GM13976 (cell line): Measurements from ENCODE around the gene ATP13A4.
"Not testable (repeated sequence)": the region's sequence is repeated elsewhere in the genome, so short reads cannot be mapped to it uniquely, and the experiment has no call there.

ENCODE experiments used
- DNase-seq: peaks from one replicate; pipeline ENCODE4 v3.0.0; 2012; ENCODE audit warnings: low spot score
- in situ Hi-C: fragments of 300-500 bp; cut with MboI; formaldehyde crosslinking; loops from one replicate; pipeline ENCODE4 v1.12.0; 2022; ENCODE audit warnings: low sequenced_read_pairs, mixed read lengths, inconsistent platforms; ENCODE audit not compliant: unreplicated experiment
- TF ChIP-seq, protein P1 (sequence below): IDR thresholded peaks from 2 replicates; pipeline ENCODE4 v1.5.1; 2012; ENCODE audit warnings: borderline replicate concordance, mild to moderate bottlenecking; ENCODE audit not compliant: insufficient read depth; ENCODE audit errors: extremely low read depth, missing control alignments, control extremely low read depth

Gene ATP13A4

DNA sequence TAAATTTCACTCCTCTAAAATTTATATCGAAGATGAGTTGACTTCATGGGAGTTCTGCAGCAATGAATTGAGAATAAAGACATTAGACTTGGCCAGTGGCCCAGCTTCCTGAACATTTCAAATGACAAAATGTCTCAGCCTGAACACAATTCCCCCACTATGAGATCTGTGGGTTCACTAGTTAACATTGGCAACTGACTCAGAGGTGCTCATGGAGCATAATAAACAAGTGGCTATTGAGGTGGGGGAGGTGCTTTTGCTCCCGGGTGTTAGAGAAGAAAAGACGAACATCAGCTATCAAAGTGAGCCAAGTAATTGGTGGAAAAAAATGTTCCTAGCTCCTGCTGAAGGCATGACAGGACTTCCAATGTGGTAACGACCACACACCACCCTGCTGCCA lies 6.3 kb downstream of the ATP13A4 start:
- in situ Hi-C loops: no loop called here
- TF ChIP-seq, protein P1, sequence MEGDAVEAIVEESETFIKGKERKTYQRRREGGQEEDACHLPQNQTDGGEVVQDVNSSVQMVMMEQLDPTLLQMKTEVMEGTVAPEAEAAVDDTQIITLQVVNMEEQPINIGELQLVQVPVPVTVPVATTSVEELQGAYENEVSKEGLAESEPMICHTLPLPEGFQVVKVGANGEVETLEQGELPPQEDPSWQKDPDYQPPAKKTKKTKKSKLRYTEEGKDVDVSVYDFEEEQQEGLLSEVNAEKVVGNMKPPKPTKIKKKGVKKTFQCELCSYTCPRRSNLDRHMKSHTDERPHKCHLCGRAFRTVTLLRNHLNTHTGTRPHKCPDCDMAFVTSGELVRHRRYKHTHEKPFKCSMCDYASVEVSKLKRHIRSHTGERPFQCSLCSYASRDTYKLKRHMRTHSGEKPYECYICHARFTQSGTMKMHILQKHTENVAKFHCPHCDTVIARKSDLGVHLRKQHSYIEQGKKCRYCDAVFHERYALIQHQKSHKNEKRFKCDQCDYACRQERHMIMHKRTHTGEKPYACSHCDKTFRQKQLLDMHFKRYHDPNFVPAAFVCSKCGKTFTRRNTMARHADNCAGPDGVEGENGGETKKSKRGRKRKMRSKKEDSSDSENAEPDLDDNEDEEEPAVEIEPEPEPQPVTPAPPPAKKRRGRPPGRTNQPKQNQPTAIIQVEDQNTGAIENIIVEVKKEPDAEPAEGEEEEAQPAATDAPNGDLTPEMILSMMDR: no peak
- DNase-seq: no peak

DNA sequence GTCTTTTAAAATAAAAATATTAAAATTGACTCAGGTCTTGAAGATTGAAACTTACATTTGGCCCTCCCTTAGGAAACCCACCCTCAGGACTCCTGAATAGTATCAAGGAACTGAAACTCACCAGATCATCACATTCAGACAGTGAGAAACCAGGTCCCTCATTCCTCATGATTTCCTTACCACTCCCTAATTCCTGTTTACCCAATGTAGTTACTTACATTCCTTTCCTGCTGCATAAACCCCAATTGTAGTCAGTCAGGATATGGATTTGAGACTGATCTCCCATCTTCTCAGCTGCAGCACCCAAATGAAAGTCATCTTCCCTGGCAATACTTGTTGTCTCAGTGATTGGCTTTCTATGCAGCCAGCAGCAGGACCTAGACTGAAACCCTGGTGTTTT lies 8.6 kb downstream of the ATP13A4 start:
- DNase-seq: no peak
- in situ Hi-C loops: no loop called here
- TF ChIP-seq, protein P1: no peak

DNA sequence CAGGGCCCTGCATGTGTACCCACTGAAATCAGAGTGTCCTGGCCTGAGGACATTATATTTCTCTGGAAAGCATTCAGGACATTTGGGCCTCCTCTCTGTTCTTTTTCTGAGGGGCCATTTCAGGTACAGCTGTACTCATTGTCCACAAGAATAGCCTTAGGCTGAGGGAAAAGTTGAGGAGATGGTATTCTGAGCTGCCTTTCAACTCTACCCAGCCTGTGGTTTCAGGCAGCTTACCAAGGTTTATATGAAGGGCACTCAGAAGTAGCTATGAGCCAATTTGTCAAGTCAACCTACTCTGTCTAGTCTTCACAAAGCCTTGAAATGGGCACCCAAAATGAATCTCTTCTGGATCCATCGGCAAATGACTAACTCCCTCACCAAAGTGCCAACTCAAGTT lies 9.4 kb downstream of the ATP13A4 start:
- in situ Hi-C loops: no loop called here
- DNase-seq: no peak

DNA sequence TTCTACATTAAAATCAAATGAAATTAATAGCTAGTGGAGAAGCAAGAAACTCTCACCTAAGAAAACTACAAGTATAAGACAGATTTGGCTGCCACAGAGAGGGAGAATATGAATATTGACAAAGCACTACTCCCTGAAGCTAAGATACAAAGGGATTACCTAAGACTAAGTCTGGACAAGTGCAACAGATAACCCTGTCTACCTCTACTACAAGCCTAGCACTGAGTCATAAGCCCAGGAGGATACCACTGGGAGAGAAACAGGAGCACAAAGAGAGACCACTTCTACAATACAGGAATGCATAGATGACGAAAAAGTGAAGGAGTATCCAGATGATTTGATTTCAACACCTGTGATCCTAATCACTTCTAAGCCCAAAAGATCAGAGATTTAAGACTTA lies 10.4 kb downstream of the ATP13A4 start:
- in situ Hi-C loops: no loop called here
- TF ChIP-seq, protein P1: no peak
- DNase-seq: no peak

More for the DNA sequence above, 9.4 kb downstream of the ATP13A4 start:
- TF ChIP-seq, protein P1: no peak

DNA sequence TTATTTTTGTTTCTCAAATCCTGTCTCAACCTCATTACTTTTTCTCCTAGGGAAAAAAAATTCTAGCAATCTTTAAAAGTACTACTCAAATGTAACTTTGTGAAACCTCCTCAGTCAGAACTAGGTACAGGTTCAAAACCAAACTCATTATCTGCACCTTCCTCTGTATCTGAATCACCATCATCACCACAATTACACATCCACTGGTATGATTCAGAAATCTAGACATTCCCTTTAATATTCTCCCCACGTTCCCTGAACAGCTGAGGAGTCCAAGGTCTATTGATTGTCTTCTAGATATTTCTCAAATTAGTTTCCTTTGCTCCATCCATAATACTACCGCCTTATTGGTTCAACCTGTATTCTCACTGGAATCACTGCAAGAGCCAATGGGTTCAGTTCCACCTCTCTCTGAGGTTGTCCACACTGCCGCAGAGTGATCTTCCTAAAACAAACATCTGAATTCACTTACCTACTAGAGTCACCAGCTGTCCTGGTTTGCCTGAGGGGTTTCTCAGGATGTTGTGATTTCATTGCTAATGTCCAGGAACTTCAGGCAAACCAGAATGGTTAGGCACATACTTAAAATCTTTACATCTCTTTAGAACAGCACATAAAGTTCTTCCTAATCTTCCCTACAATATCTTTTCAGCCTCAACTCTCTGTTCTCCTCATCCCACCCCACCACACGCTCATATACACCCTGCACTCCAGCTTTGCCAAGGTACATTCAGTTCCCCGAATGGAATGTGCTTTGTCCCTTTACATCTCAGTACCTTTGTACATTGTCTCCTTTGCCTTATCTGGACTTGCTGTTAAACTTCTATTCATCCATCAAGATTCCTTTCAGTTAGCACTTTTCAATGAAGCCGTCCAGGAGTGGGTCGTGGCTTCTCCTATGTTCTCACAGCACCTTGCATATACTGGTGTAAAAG lies 24.2 kb downstream of the ATP13A4 start:
- in situ Hi-C loops: no loop called here
- DNase-seq: no peak
- TF ChIP-seq, protein P1: no peak

DNA sequence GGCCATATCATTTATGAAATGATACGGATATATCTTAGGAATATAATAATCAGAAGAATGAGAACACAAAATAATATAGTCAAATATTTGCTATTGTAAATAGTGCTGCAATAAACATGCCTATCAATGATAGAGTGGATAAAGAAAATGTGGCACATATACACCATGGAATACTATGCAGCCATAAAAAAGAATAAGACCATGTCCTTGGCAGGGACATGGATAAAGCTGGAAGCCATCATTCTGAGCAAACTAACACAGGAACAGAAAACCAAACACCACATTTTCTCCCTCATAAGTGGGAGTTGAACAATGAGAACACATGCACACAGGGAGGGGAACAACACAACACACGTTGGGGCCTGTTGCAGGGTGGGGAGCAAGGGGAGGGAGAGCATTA lies 28.6 kb downstream of the ATP13A4 start:
- in situ Hi-C loops, DNase-seq: not testable (repeated sequence)

DNA sequence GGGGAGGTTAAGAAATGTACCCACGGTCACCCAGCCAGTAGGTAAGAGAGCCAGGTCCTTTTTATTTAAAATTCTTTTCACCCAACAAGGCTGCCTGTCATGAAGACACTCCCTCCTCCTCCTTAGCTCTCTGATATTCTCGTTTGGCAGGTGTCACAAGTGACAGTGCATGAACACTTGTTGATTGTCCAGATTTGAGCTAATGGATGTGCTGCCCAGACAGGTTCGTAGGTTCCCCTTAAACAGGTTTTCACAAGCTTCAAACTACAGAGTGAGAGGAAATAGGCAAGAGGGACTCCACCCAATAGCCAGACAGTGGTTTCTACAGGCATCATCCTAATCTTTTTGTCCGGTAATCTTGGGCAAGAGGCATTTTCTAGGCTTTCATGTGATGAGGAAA lies 32.2 kb downstream of the ATP13A4 start:
- in situ Hi-C loops: no loop called here
- TF ChIP-seq, protein P1: no peak
- no peak for DNase-seq
